ENCODE measurements around the gene YTHDF2. TPM values are rescaled to one million over a fixed set of nuclear protein-coding genes. Genes with fewer than 3 reads are reported as not detected.
A peak's percentile ranks its signal among the peaks of the same experiment; 100 is the strongest.
"Not testable (repeated sequence)": the region's sequence is repeated elsewhere in the genome, so short reads cannot be mapped to it uniquely, and the experiment has no call there.

YTHDF2 gene
- total RNA-seq (2013), result 34.0 TPM
- polyA plus RNA-seq, result 10 to 100 TPM; 20.7 to 81.6 (median 74.2) TPM
- 23.4 and 37.0 TPM in 2 replicates for polyA minus RNA-seq
- total RNA-seq, result 44.0 to 116 (median 64.5) reads per million in 11 experiments

DNA sequence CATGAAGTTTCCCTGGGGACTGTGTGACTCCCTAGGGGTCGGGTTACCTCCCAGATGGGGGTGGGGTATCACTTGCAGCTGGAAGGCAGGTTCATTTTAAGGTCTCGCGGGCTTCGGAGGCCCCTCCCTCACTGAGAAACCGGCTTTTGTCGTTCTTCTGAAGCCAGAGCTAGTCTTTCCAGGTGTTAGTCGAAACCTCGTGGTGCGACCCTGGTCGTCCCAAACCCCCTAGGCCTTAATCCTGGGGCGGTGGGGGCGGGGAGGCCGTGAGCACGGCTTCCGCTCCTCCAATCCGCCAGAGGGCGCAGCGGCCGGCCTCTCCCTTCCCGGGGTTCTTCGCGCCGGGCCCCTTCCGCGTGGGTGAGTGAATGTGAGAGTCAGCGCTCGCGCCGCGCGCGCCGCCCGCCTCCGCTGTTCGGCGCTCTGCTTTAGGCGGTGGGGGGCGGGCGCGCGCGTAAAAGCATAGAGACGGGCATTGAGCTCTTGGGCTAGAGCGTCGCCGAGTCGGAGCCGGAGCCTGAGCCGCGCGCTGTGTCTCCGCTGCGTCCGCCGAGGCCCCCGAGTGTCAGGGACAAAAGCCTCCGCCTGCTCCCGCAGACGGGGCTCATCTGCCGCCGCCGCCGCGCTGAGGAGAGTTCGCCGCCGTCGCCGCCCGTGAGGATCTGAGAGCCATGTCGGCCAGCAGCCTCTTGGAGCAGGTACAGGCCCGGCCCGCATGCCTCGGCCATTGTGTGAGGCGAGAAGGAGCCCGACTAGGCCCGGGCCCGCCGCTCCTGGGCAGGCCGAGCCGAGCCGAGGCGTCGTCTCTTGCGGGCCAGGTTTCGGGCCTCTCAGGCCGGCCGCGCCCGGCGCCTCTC lies at the start of gene YTHDF2:
Gene YTHDF2 (plus strand): TSS at position 491 of the 857 bp plus-strand sequence. CDS start 181 bp downstream, at position 672.
- peak; percentile 95 to 96 (median 95) for DNase-seq
- peak within 1 kb of the TSS; percentile 96 for H3K9ac ChIP-seq (ENCODE audit: insufficient read depth, low read length, poor library complexity, severe bottlenecking)
- H2AFZ ChIP-seq (ENCODE audit: insufficient read depth, low read depth, low read length, poor library complexity, severe bottlenecking), result peak within 1 kb of the TSS; percentile 100
- peak within 1 kb of the TSS; percentile 73 to 95 (median 78) for H3K4me3 ChIP-seq (replicated peaks in 1 of 3; ENCODE audit: low read depth in 2 of 3, low read length in 3 of 3)
- Mint-ChIP-seq H3K4me1 (peaks cover 27% of the 10 kb centered on the region), H3K27me3 (ENCODE audit: low read depth in 3 of 3) (peaks cover 0 to 2% (median 0%) of the 10 kb centered on the region in 3 donors), H3K36me3 (peaks cover 22 to 32% of the 10 kb centered on the region in 2 donors), H3K27ac (peak within 1 kb of the TSS; percentile 91 to 97 (median 95)), H3K4me3 (peak within 1 kb of the TSS; percentile 86 to 99), H3K9me3 (peaks cover 0 to 7% (median 2%) of the 10 kb centered on the region in 7 donors)
- H4K20me1 ChIP-seq (ENCODE audit: insufficient read depth, low read length), result peaks cover 46% of the 10 kb centered on the region
- peak within 1 kb of the TSS; percentile 86 for H3K4me2 ChIP-seq (replicated peaks; ENCODE audit: extremely low read depth, low read length, poor library complexity, severe bottlenecking)
- intact Hi-C loops (cut with micrococcal nuclease), result loop anchor here (2.0 to 10.0 kb wide), 5 partner anchors 94 to 482 kb away; partner anchors contain the start of genes TAF12 (in 2 of the 2) and SESN2 (in 1 of the 2)
- peaks cover 20 to 38% of the 10 kb centered on the region in 2 donors for H3K4me1 ChIP-seq (ENCODE audit: control insufficient read depth in 1 of 2, insufficient read depth in 2 of 2, low read length in 2 of 2)
- H3K36me3 ChIP-seq (replicated peaks in 1 of 2; ENCODE audit: control insufficient read depth in 1 of 2, insufficient read depth in 2 of 2, low read length in 2 of 2), result peaks cover 27 to 35% of the 10 kb centered on the region in 2 donors
- peak; percentile 99 for TF ChIP-seq CTCF (IDR thresholded peaks at IDR 0.05)
- H3K27ac ChIP-seq (ENCODE audit: low read depth in 1 of 2, low read length in 2 of 2), result peak within 1 kb of the TSS; percentile 74 to 91
- H3K9me3 ChIP-seq (replicated peaks in 1 of 2; ENCODE audit: control insufficient read depth in 1 of 2, insufficient read depth in 1 of 2, low read length in 2 of 2), result no peaks in the 10 kb centered on the region
- under 1% methylated on average over 85 of the region's 92 CpGs for WGBS (ENCODE audit: insufficient coverage)
- H3K27me3 ChIP-seq (ENCODE audit: control insufficient read depth in 2 of 2, insufficient read depth in 2 of 2, low read length in 2 of 2), result no peaks in the 10 kb centered on the region
- peaks cover 53% of the 10 kb centered on the region for H3K79me2 ChIP-seq (ENCODE audit: insufficient read depth, low read length)

DNA sequence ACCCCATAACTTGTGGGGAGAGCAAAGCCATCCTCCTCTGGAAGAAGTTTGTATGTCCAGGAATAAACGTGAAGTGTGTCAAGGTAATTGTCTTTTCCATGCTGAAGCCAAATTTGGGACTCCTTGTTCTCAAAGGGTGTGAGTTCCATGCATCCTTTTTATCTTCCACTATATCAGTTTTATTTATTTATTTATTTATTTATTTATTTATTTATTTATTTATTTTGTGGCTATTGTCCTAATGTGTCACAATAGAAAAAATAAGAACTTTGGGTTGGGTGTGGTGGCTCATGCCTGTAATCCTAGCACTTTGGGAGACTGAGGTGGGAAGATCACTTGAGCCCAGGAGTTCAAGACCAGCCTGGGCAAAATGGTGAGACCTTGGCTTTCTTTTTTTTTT lies 45.1 kb upstream of the YTHDF2 start:
- Mint-ChIP-seq H3K36me3 (peaks cover 42 to 88% of the 10 kb centered on the region in 2 donors), H3K27ac (peak overlapping the region in 1 of 7 donors; percentile 30)
- H3K4me1 Mint-ChIP-seq; H3K27ac ChIP-seq (ENCODE audit: low read depth in 1 of 2, low read length in 2 of 2); H2AFZ ChIP-seq (ENCODE audit: insufficient read depth, low read depth, low read length, poor library complexity, severe bottlenecking); H3K4me2 ChIP-seq (replicated peaks; ENCODE audit: extremely low read depth, low read length, poor library complexity, severe bottlenecking); H3K9ac ChIP-seq (ENCODE audit: insufficient read depth, low read length, poor library complexity, severe bottlenecking); H3K9me3 Mint-ChIP-seq; H3K4me3 Mint-ChIP-seq; H4K20me1 ChIP-seq (ENCODE audit: insufficient read depth, low read length); H3K27me3 Mint-ChIP-seq (ENCODE audit: low read depth in 3 of 3); H3K4me1 ChIP-seq (ENCODE audit: control insufficient read depth in 1 of 2, insufficient read depth in 2 of 2, low read length in 2 of 2); H3K9me3 ChIP-seq (replicated peaks in 1 of 2; ENCODE audit: control insufficient read depth in 1 of 2, insufficient read depth in 1 of 2, low read length in 2 of 2); H3K79me2 ChIP-seq (ENCODE audit: insufficient read depth, low read length); intact Hi-C loops (cut with micrococcal nuclease); DNase-seq; H3K4me3 ChIP-seq (replicated peaks in 1 of 3; ENCODE audit: low read depth in 2 of 3, low read length in 3 of 3); H3K27me3 ChIP-seq (ENCODE audit: control insufficient read depth in 2 of 2, insufficient read depth in 2 of 2, low read length in 2 of 2): not testable (repeated sequence)
- WGBS (ENCODE audit: insufficient coverage), result no CpG with 5 or more reads among the region's 1 CpG
- H3K36me3 ChIP-seq (replicated peaks in 1 of 2; ENCODE audit: control insufficient read depth in 1 of 2, insufficient read depth in 2 of 2, low read length in 2 of 2), result peaks cover 67 to 89% of the 10 kb centered on the region in 2 donors

Measured in CD14-positive monocyte (primary cell).